Hepatocyte (in vitro differentiated cells): ENCODE measurements around the gene PIGP. TPM values are rescaled to one million over a fixed set of nuclear protein-coding genes. Genes with fewer than 3 reads are reported as not detected.

Experiments used
- DNase-seq: peaks from one replicate; pipeline ENCODE4 v3.0.0-alpha.2; 2016; ENCODE audit warnings: low spot score
- H2AFZ ChIP-seq: fragments of 200-600 bp; sonication (generic); 2 replicates; pipeline ENCODE4 v1.6.0; 2016; ENCODE audit warnings: antibody characterized with exemption, mild to moderate bottlenecking
- H3K27ac ChIP-seq: fragments of 200-600 bp; sonication (generic); 2 replicates; pipeline ENCODE4 v1.5.1; 2016; ENCODE audit warnings: mild to moderate bottlenecking
- H3K27me3 ChIP-seq: fragments of 200-600 bp; sonication (generic); 2 replicates; pipeline ENCODE4 v1.6.1; 2016
- H3K36me3 ChIP-seq: fragments of 200-600 bp; sonication (generic); replicated peaks from 2 replicates; pipeline ENCODE4 v1.5.1; 2016; ENCODE audit warnings: low read depth; ENCODE audit not compliant: insufficient read depth
- H3K4me1 ChIP-seq: fragments of 200-600 bp; sonication (generic); 2 replicates; pipeline ENCODE4 v1.5.1; 2016; ENCODE audit warnings: mild to moderate bottlenecking, moderate library complexity; ENCODE audit not compliant: insufficient read depth
- H3K4me2 ChIP-seq: fragments of 200-600 bp; sonication (generic); 2 replicates; pipeline ENCODE4 v1.6.0; 2016
- H3K4me3 ChIP-seq: fragments of 200-600 bp; sonication (generic); 2 replicates; pipeline ENCODE4 v1.5.1; 2016; ENCODE audit warnings: mild to moderate bottlenecking
- H3K79me2 ChIP-seq: fragments of 200-600 bp; sonication (generic); 2 replicates; pipeline ENCODE4 v1.6.0; 2017; ENCODE audit warnings: mild to moderate bottlenecking
- H3K9me2 ChIP-seq: fragments of 200-600 bp; sonication (generic); replicated peaks from 2 replicates; pipeline ENCODE4 v1.6.0; 2017; ENCODE audit warnings: mild to moderate bottlenecking; ENCODE audit not compliant: insufficient read depth
- H3K9me3 ChIP-seq: fragments of 200-600 bp; sonication (generic); 2 replicates; pipeline ENCODE4 v1.5.1; 2016; ENCODE audit warnings: low read depth, mild to moderate bottlenecking
- H4K20me1 ChIP-seq: fragments of 200-600 bp; sonication (generic); 2 replicates; pipeline ENCODE4 v1.6.0; 2016; ENCODE audit warnings: mild to moderate bottlenecking; ENCODE audit not compliant: insufficient read depth, poor library complexity, severe bottlenecking
- EZH2 ChIP-seq: fragments of 200-600 bp; sonication (generic); IDR thresholded peaks from 2 replicates; pipeline ENCODE4 v1.6.1; 2016; ENCODE audit warnings: antibody characterized with exemption, mild to moderate bottlenecking, borderline replicate concordance
- EZH2phosphoT487 ChIP-seq: fragments of 200-600 bp; sonication (generic); IDR thresholded peaks from one replicate; pipeline ENCODE4 v1.6.1; 2018; ENCODE audit warnings: antibody characterized with exemption, mild to moderate bottlenecking, low read depth, moderate library complexity; ENCODE audit not compliant: unreplicated experiment, severe bottlenecking
- WGBS: methylation state at CpG from one replicate; pipeline ENCODE4 v1.1.6; 2016; ENCODE audit warnings: low lambda C conversion rate; ENCODE audit errors: missing lambda C conversion rate; 5-methylcytosine and 5-hydroxymethylcytosine counted together
- polyA plus RNA-seq: library from polyadenylated mRNA; unstranded; fragments of >200 nt; fragmentation: Nextera tagmentation; extraction: Ambion mirVana; gene quantifications from 2 replicates; pipeline ENCODE4 v1.2.1, GENCODE V29; 2016
- total RNA-seq: library from RNA; depleted of rRNA; stranded (reverse); fragments of >200 nt; gene quantifications from 2 replicates; pipeline ENCODE4 v1.2.3, GENCODE V29; 2014
- TF ChIP-seq, protein P1 (sequence below): fragments of 200-600 bp; sonication (generic); IDR thresholded peaks from 2 replicates; pipeline ENCODE4 v1.5.1; 2016; ENCODE audit warnings: antibody characterized with exemption, mild to moderate bottlenecking; ENCODE audit not compliant: poor library complexity

PIGP gene
- total and polyA plus RNA-seq, 2 experiments from 2014 or later: 23.3 to 39.9 TPM

GRCh38 chr21:37032293-37032692 is 40.6 kb downstream of the PIGP start:
- no peaks in the 10 kb centered on the region for H3K36me3 ChIP-seq
- 92% methylated on average over 5 of the region's 5 CpGs for WGBS
- no peaks in the 10 kb centered on the region for H3K27me3 ChIP-seq
- no peak overlapping the region for H2AFZ ChIP-seq
- no peak overlapping the region for H3K4me2 ChIP-seq
- H4K20me1 ChIP-seq: no peaks in the 10 kb centered on the region
- no peaks in the 10 kb centered on the region for H3K4me1 ChIP-seq
- TF ChIP-seq EZH2 (no peak), EZH2phosphoT487 (no peak)
- TF ChIP-seq, protein P1, sequence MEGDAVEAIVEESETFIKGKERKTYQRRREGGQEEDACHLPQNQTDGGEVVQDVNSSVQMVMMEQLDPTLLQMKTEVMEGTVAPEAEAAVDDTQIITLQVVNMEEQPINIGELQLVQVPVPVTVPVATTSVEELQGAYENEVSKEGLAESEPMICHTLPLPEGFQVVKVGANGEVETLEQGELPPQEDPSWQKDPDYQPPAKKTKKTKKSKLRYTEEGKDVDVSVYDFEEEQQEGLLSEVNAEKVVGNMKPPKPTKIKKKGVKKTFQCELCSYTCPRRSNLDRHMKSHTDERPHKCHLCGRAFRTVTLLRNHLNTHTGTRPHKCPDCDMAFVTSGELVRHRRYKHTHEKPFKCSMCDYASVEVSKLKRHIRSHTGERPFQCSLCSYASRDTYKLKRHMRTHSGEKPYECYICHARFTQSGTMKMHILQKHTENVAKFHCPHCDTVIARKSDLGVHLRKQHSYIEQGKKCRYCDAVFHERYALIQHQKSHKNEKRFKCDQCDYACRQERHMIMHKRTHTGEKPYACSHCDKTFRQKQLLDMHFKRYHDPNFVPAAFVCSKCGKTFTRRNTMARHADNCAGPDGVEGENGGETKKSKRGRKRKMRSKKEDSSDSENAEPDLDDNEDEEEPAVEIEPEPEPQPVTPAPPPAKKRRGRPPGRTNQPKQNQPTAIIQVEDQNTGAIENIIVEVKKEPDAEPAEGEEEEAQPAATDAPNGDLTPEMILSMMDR: no peak
- no peak overlapping the region for H3K27ac ChIP-seq
- no peaks in the 10 kb centered on the region for H3K9me2 ChIP-seq
- no peaks in the 10 kb centered on the region for H3K79me2 ChIP-seq
- H3K9me3 ChIP-seq: no peaks in the 10 kb centered on the region
- no peak for DNase-seq
- H3K4me3 ChIP-seq: no peak overlapping the region

- WGBS: 93% methylated on average over 4 of the region's 4 CpGs
- TF ChIP-seq, protein P1: no peak
- TF ChIP-seq EZH2 (no peak), EZH2phosphoT487 (no peak)
- H3K4me1 ChIP-seq: no peaks in the 10 kb centered on the region
- no peaks in the 10 kb centered on the region for H4K20me1 ChIP-seq
- no peak overlapping the region for H3K27ac ChIP-seq
- H3K4me2 ChIP-seq: no peak overlapping the region
- H3K27me3 ChIP-seq: no peaks in the 10 kb centered on the region
- no peaks in the 10 kb centered on the region for H3K9me2 ChIP-seq
- no peaks in the 10 kb centered on the region for H3K9me3 ChIP-seq
- no peak overlapping the region for H3K4me3 ChIP-seq
- DNase-seq: no peak
- no peaks in the 10 kb centered on the region for H3K79me2 ChIP-seq
- no peaks in the 10 kb centered on the region for H3K36me3 ChIP-seq
- no peak overlapping the region for H2AFZ ChIP-seq
These were observed 42.0 kb downstream of the PIGP start for GRCh38 chr21:37030864-37031263.

DNA sequence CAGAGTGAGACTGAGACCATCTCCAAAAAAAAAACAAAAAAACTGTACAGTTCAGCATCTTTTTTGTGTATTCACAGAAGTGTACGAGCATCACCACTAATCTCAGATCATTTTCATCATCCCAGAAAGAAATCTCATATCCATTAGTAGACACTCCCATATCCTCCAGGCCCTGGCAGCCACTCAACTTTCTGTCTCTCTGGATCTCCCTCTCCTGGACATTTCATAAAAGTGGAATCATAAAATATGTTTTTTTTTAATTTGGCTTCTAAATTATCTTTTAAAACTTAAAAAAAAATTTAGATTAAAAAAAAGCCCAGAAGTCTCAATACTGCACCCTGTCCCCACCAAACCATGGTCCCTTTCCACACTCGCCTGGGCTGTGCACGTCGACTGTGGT is 44.3 kb downstream of the PIGP start:
- TF ChIP-seq, protein P1: no peak
- TF ChIP-seq EZH2 (no peak), EZH2phosphoT487 (no peak)
- no peaks in the 10 kb centered on the region for H3K4me1 ChIP-seq
- no peaks in the 10 kb centered on the region for H4K20me1 ChIP-seq
- no peak for DNase-seq
- H2AFZ ChIP-seq: no peak overlapping the region
- H3K4me3 ChIP-seq: no peak overlapping the region
- no peaks in the 10 kb centered on the region for H3K9me3 ChIP-seq
- H3K79me2 ChIP-seq: no peaks in the 10 kb centered on the region
- WGBS: 93% methylated on average over 4 of the region's 4 CpGs
- H3K27ac ChIP-seq: no peak overlapping the region
- no peaks in the 10 kb centered on the region for H3K36me3 ChIP-seq
- H3K9me2 ChIP-seq: no peaks in the 10 kb centered on the region
- no peak overlapping the region for H3K4me2 ChIP-seq
- H3K27me3 ChIP-seq: no peaks in the 10 kb centered on the region

DNA sequence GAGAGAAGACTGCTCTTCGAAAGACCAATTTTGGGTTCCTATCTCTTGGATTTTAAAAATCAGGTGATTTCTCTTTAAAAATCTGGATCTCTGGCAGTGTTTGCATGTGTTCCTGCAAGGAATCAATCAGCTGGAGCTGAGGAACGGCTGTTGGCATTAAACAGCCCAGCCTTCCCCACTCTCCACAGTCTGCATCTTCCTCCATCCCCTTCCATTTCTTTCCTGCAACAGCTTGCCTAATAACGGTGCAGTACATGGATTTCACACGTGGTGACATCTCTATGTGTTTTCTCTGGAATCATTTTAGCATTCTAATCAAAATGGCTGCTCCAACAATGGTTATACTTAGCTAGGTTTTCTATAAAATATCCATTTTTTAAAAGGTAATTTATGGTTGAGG is 46.4 kb downstream of the PIGP start:
- no peak overlapping the region for H3K4me3 ChIP-seq
- H4K20me1 ChIP-seq: no peaks in the 10 kb centered on the region
- H3K36me3 ChIP-seq: no peaks in the 10 kb centered on the region
- no peak overlapping the region for H3K4me2 ChIP-seq
- 47% methylated on average over 4 of the region's 4 CpGs for WGBS
- DNase-seq: no peak
- TF ChIP-seq, protein P1: no peak
- TF ChIP-seq EZH2phosphoT487 (no peak), EZH2 (no peak)
- no peaks in the 10 kb centered on the region for H3K27me3 ChIP-seq
- H3K27ac ChIP-seq: no peak overlapping the region
- no peak overlapping the region for H2AFZ ChIP-seq
- no peaks in the 10 kb centered on the region for H3K79me2 ChIP-seq
- no peaks in the 10 kb centered on the region for H3K9me2 ChIP-seq
- H3K4me1 ChIP-seq: no peaks in the 10 kb centered on the region
- H3K9me3 ChIP-seq: no peaks in the 10 kb centered on the region
